ENCODE data around the gene TASOR2.

The TASOR2 gene

DNA sequence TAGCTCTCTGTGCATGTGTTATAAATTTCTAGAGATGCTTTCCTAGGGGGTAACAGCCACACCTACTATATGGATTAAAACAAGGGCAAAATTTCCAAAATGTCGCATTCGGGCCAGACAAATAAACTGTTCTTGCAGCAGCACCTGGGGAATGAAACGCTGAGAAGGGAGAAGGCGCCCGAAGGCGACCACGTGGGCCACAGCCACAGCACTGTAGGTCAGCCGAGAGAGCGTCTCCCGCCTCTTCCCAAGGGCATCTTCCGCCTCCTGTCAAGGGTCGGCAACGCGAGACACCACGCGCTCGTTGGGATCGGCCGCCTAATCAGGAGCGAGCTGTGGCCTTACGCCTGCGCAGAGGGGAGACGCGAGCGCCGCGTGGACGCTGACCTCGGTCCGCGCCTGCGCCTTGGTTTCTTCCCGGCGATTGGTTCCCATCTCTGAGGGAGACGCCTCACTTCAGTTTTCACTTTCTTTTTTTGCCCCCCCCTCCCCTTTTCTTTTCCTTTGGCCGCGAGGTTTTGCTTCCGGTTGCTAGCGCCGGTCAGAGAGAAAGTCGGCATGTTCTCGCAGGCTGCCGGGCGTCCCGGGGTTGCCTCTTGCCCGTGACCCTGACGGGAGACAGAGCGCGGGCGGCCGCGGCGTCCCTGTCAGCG is at the start of gene TASOR2:
Gene TASOR2, plus strand, starts transcription at position 521 of the 653 bp plus-strand sequence. CDS start 35,805 bp downstream, outside the sequence.
- peak; percentile 95 for DNase-seq (ENCODE audit: low read depth)
- TF ChIP-seq CTCF (conservative IDR thresholded peaks at IDR 0.05; ENCODE audit: low read length): no peak
- peak within 1 kb of the TSS; percentile 91 for H3K4me3 ChIP-seq (ENCODE audit: low read length)

DNA sequence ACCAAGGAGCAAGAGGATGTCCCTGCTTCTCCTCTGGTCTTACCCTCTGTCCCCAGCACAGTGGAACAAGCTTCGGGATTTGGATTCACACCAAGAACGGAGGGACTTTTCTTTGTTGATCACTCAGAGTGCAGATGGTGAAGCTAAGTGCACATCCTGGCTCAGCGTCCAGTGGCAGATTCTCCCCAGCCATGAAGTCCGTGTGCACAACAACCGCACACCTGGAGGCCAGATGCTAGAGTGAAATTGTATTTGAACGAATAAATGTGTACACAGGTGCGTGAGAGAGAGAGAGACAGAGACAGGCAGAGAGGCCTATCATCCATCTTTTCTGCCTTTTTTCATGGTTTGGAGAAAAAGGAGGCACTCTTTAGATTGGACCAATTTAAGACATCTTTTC is 49.7 kb upstream of the TASOR2 start:
- H3K4me3 ChIP-seq (ENCODE audit: low read length): no peak overlapping the region
- no peak for DNase-seq (ENCODE audit: low read depth)
- no peak for TF ChIP-seq CTCF (conservative IDR thresholded peaks at IDR 0.05; ENCODE audit: low read length)

DNA sequence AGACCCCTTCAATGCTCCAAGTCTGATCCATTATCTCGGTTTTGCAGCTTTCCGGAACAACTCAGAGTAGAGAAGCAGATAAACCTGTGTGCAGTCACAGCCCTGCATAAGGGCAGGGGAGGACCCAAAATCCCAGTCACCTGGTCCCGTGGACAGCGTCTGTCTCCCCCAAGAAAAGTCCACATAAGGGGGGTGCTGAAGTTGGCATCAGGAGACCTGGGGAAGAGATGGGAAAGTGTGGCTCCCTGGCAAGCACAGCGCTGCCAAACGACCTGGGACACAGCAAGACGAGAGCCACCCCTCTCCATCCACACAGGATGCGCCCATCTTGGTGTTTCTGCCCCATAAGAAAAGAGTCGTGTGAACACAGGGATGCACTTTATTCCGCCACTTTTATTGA is 46.1 kb upstream of the TASOR2 start:
- DNase-seq (ENCODE audit: low read depth): no peak
- no peak for TF ChIP-seq CTCF (conservative IDR thresholded peaks at IDR 0.05; ENCODE audit: low read length)
- no peak overlapping the region for H3K4me3 ChIP-seq (ENCODE audit: low read length)

- no peak overlapping the region for H3K4me3 ChIP-seq (ENCODE audit: low read length)
- no peak for DNase-seq (ENCODE audit: low read depth)
- no peak for TF ChIP-seq CTCF (conservative IDR thresholded peaks at IDR 0.05; ENCODE audit: low read length)
Observed at GRCh38 chr10:5639066-5639465, 45.6 kb upstream of the TASOR2 start.

DNA sequence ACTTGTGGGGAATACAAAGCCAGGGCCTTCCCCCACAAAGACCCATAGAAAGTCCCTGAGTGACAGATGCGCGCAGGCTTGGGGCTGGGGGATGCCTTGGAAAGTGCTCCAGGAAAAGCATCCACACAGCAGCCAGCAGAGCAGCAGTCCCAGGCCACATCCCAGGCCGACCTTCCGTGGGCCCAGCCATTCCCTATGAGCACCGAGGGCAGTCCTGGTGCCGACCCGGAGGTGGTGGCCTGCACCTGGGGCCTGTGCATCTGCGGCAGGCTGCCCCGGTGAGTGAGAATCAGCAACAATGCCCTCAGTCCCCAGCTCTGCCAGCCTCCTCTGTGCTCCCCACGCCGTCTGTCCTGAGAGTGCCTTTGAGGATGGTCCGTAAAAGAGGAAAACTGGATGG is 44.6 kb upstream of the TASOR2 start:
- TF ChIP-seq CTCF (conservative IDR thresholded peaks at IDR 0.05; ENCODE audit: low read length): no peak
- no peak overlapping the region for H3K4me3 ChIP-seq (ENCODE audit: low read length)
- no peak for DNase-seq (ENCODE audit: low read depth)

DNA sequence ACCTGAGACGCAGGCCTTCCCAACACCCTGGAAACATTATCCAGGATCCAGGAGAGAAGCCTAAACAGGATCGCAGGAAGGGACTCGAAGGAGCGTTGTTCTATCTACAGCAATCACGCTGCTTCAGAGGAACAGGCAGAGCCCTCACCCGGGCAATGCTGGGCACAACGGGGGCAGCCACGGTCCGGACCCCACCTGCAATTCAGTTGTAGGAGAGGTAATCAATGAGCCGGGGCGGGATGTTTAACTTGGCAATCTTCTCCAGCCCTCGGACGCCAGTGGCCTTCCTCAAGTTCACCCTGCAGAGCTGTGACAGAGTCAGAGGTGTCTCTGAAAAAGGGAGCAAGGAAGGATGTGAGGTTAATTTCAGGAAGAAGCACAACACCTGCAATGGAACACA is 44.1 kb upstream of the TASOR2 start:
- H3K4me3 ChIP-seq (ENCODE audit: low read length): no peak overlapping the region
- no peak for DNase-seq (ENCODE audit: low read depth)
- no peak for TF ChIP-seq CTCF (conservative IDR thresholded peaks at IDR 0.05; ENCODE audit: low read length)

GRCh38 chr10:5641501-5641900 is 43.1 kb upstream of the TASOR2 start:
- DNase-seq (ENCODE audit: low read depth): no peak
- no peak for TF ChIP-seq CTCF (conservative IDR thresholded peaks at IDR 0.05; ENCODE audit: low read length)
- no peak overlapping the region for H3K4me3 ChIP-seq (ENCODE audit: low read length)

Data from AG10803 (cell line).